Kidney epithelial cell (primary cell): Measurements from ENCODE around the gene AGAP3. TPM values are rescaled to one million over a fixed set of nuclear protein-coding genes. Genes with fewer than 3 reads are reported as not detected.

Experiments used
- DNase-seq: peaks from one replicate; pipeline ENCODE4 v3.0.0-alpha.2; 2010; ENCODE audit warnings: low read depth
- H3K27me3 ChIP-seq: 2 replicates; pipeline ENCODE4 v1.6.0; 2011; ENCODE audit warnings: low read length; ENCODE audit not compliant: control insufficient read depth, insufficient read depth
- H3K36me3 ChIP-seq: 2 replicates; pipeline ENCODE4 v1.5.1; 2011; ENCODE audit warnings: low read length; ENCODE audit not compliant: control insufficient read depth, insufficient read depth
- H3K4me3 ChIP-seq: 2 replicates; pipeline ENCODE4 v1.5.1; 2011; ENCODE audit warnings: low read depth, mild to moderate bottlenecking, control low read depth, low read length
- CTCF ChIP-seq: IDR thresholded peaks from 2 replicates; pipeline ENCODE4 v1.5.1; 2011; ENCODE audit warnings: mild to moderate bottlenecking, moderate library complexity, low read length, control low read depth, inconsistent platforms; ENCODE audit not compliant: insufficient read depth, poor library complexity, severe bottlenecking
- total RNA-seq: library from RNA; depleted of rRNA; stranded (reverse); fragments of >200 nt; gene quantifications from 2 replicates; pipeline ENCODE4 v1.2.3, GENCODE V29; 2015

The AGAP3 gene
- total RNA-seq, 1 donor from 2014 or later = 77.4 TPM

GRCh38 chr7:151128716-151129115, 42.4 kb downstream of the AGAP3 start:
- peaks cover 3% of the 10 kb centered on the region for H3K36me3 ChIP-seq
- DNase-seq = no peak
- no peak overlapping the region for H3K4me3 ChIP-seq
- H3K27me3 ChIP-seq = no peaks in the 10 kb centered on the region
- TF ChIP-seq CTCF = no peak

- no peak for TF ChIP-seq CTCF
- peaks cover 3% of the 10 kb centered on the region for H3K36me3 ChIP-seq
- no peaks in the 10 kb centered on the region for H3K27me3 ChIP-seq
- H3K4me3 ChIP-seq = no peak overlapping the region
- no peak for DNase-seq
Measured at GRCh38 chr7:151129117-151129959, 43.1 kb downstream of the AGAP3 start.

GRCh38 chr7:151129960-151130591, 43.8 kb downstream of the AGAP3 start:
- Histone ChIP-seq H3K4me3 (no peak overlapping the region), H3K36me3 (peaks cover 2% of the 10 kb centered on the region), H3K27me3 (no peaks in the 10 kb centered on the region)
- DNase-seq = no peak
- TF ChIP-seq CTCF = no peak

GRCh38 chr7:151130741-151131157, 44.5 kb downstream of the AGAP3 start:
- Histone ChIP-seq H3K4me3 (no peak overlapping the region), H3K36me3 (peaks cover 2% of the 10 kb centered on the region), H3K27me3 (no peaks in the 10 kb centered on the region)
- DNase-seq = no peak
- TF ChIP-seq CTCF = no peak

- no peak for TF ChIP-seq CTCF
- H3K27me3 ChIP-seq = no peaks in the 10 kb centered on the region
- DNase-seq = no peak
- no peak overlapping the region for H3K4me3 ChIP-seq
- H3K36me3 ChIP-seq = peaks cover 2% of the 10 kb centered on the region
Measured at GRCh38 chr7:151131224-151131591, 44.9 kb downstream of the AGAP3 start.
